K562 (cell line): ENCODE measurements around the gene CHMP4B. TPM values are rescaled to one million over a fixed set of nuclear protein-coding genes. Genes with fewer than 3 reads are reported as not detected.

ENCODE experiments used
- ATAC-seq: fragments of 200-7000 bp; cut with Tn5 transposase; 3 replicates; pipeline ENCODE4 v1.9.1; 2020; ENCODE audit warnings: moderate library complexity
- BruUV-seq: library from RNA; stranded (reverse); fragments of 400-500 nt; replicated peaks from 2 replicates; lab custom pipeline; 2021; lab: Mats Ljungman, UMichigan
- CTCF ChIA-PET: fragments of 300-600 bp; formaldehyde crosslinking; extraction: SDS; loops from one replicate; lab custom pipeline; 2021; ENCODE audit warnings: low intra/inter-chr PET ratio; lab: Yijun Ruan, JAX
- POLR2A ChIA-PET: fragments of 300-600, 350-650 bp; sonication (Branson Sonifier 250); formaldehyde crosslinking; extraction: SDS; loops from one replicate; lab custom pipeline; 2021; ENCODE audit warnings: antibody characterized with exemption, inconsistent platforms; lab: Yijun Ruan, JAX
- DNase-seq, 4 experiments: peaks; one replicate each; pipeline versions ENCODE4 v3.0.0 to v3.0.0-alpha.2; 2011 to 2018; ENCODE audit warnings: low spot score in 3 of 4, mixed read lengths in 3 of 4; ENCODE audit errors: extremely low read depth in 1 of 4
- FAIRE-seq: peaks from 2 replicates; lab custom pipeline; 2011; peaks lifted over from hg19 to GRCh38; lab: Jason Lieb, UNC
- H2AFZ ChIP-seq: 2 replicates; pipeline ENCODE4 v1.6.0; 2011; ENCODE audit warnings: low read depth, low read length, control low read depth, inconsistent platforms
- H3K27ac ChIP-seq: fragments of 200-600 bp; 3 replicates; pipeline ENCODE4 v1.8.0; 2011; ENCODE audit warnings: low read depth, mild to moderate bottlenecking, control low read depth, inconsistent platforms, low read length, moderate library complexity, mixed read lengths; ENCODE audit errors: extremely low read depth
- H3K27me3 ChIP-seq, 2 experiments: fragments of 300-600 bp in 1 of 2; 2 replicates in 1 of 2; 3 replicates in 1 of 2; pipeline versions ENCODE4 v1.6.0 to v1.8.0; 2011; ENCODE audit warnings: inconsistent platforms in 2 of 2, low read length in 2 of 2, mild to moderate bottlenecking in 1 of 2, mixed read lengths in 1 of 2, moderate library complexity in 1 of 2; ENCODE audit not compliant: control insufficient read depth in 2 of 2, insufficient read depth in 2 of 2
- H3K36me3 ChIP-seq: fragments of 300-600 bp; 3 replicates; pipeline ENCODE4 v1.8.0; 2011; ENCODE audit warnings: mild to moderate bottlenecking, low read length, inconsistent platforms; ENCODE audit not compliant: control insufficient read depth, insufficient read depth
- H3K4me1 ChIP-seq, 2 experiments: fragments of 200-600 bp in 1 of 2; replicated peaks in 1 of 2; 2 replicates in 1 of 2; 3 replicates in 1 of 2; pipeline versions ENCODE4 v1.5.1 to v1.8.0; 2011; ENCODE audit warnings: inconsistent platforms in 2 of 2, low read length in 2 of 2, mild to moderate bottlenecking in 1 of 2, mixed read lengths in 1 of 2, moderate library complexity in 1 of 2; ENCODE audit not compliant: control insufficient read depth in 2 of 2, insufficient read depth in 2 of 2
- H3K4me2 ChIP-seq: 2 replicates; pipeline ENCODE4 v1.6.1; 2011; ENCODE audit warnings: low read length, control low read depth, inconsistent platforms, mixed read lengths; ENCODE audit not compliant: insufficient read depth
- H3K4me3 ChIP-seq: fragments of 200-600 bp; sonication (generic), shearing (Covaris generic); 2 replicates; pipeline ENCODE4 v1.5.1; 2016; ENCODE audit warnings: control low read depth, inconsistent platforms
- H3K79me2 ChIP-seq: fragments of 200-600 bp; 3 replicates; pipeline ENCODE4 v1.8.0; 2011; ENCODE audit warnings: low read length, inconsistent platforms; ENCODE audit not compliant: control insufficient read depth, insufficient read depth
- H3K9ac ChIP-seq, 2 experiments: 2 replicates each; pipeline versions ENCODE4 v1.6.0 to v1.6.1; 2011; ENCODE audit warnings: low read depth in 2 of 2, low read length in 2 of 2, control low read depth in 1 of 2, inconsistent platforms in 1 of 2, mild to moderate bottlenecking in 1 of 2, mixed read lengths in 1 of 2; ENCODE audit not compliant: insufficient read depth in 1 of 2
- H3K9me1 ChIP-seq: one replicate; pipeline ENCODE4 v1.6.0; 2011; ENCODE audit warnings: inconsistent platforms, mild to moderate bottlenecking, low read length, moderate library complexity; ENCODE audit not compliant: control insufficient read depth, insufficient read depth
- H3K9me3 ChIP-seq: replicated peaks from 2 replicates; pipeline ENCODE4 v1.5.1; 2011; ENCODE audit warnings: low read depth, low read length, inconsistent platforms; ENCODE audit not compliant: control insufficient read depth, insufficient read depth
- H4K20me1 ChIP-seq: replicated peaks from 2 replicates; pipeline ENCODE4 v1.6.1; 2011; ENCODE audit warnings: low read length, inconsistent platforms, mixed read lengths; ENCODE audit not compliant: control insufficient read depth, insufficient read depth
- BRCA1 ChIP-seq, 2 experiments: fragments of 450-650 bp in 1 of 2; sonication (generic) in 1 of 2; formaldehyde crosslinking in 1 of 2; IDR thresholded peaks; 2 replicates each; pipeline versions ENCODE4 v1.5.0 to v1.6.1; 2017 to 2020; ENCODE audit warnings: mild to moderate bottlenecking in 1 of 2, missing genetic modification reagents in 1 of 2
- CREM ChIP-seq: IDR thresholded peaks from 2 replicates; pipeline ENCODE4 v1.6.1; 2014; ENCODE audit warnings: antibody characterized with exemption, low read depth
- HCFC1 ChIP-seq: IDR thresholded peaks from 2 replicates; pipeline ENCODE4 v1.6.1; 2012; ENCODE audit warnings: low read depth, low read length, improper control_type of control experiment
- IRF1 ChIP-seq: sonication (generic); formaldehyde crosslinking; IDR thresholded peaks from 2 replicates; pipeline ENCODE4 v1.8.0; 2022; ENCODE audit warnings: missing genetic modification reagents, mild to moderate bottlenecking, borderline replicate concordance
- RUNX1 ChIP-seq: sonication (generic); IDR thresholded peaks from 2 replicates; pipeline ENCODE4 v1.6.1; 2016; ENCODE audit warnings: antibody characterized with exemption, low read depth
- TCF3 ChIP-seq: sonication (generic); formaldehyde crosslinking; IDR thresholded peaks from 2 replicates; pipeline ENCODE4 v1.4.0; 2020; ENCODE audit warnings: mild to moderate bottlenecking, missing genetic modification reagents
- ZNF347 ChIP-seq: fragments of 450-650 bp; formaldehyde crosslinking; IDR thresholded peaks from 2 replicates; pipeline ENCODE4 v1.4.0; 2020; ENCODE audit warnings: low read depth, mild to moderate bottlenecking, moderate library complexity
- WGBS: fragments of 100-300 bp; shearing (Covaris generic); methylation state at CpG from one replicate; pipeline ENCODE4 v1.1.6; 2016; ENCODE audit warnings: low coverage, mixed read lengths; ENCODE audit not compliant: insufficient coverage; ENCODE audit errors: missing lambda C conversion rate; 5-methylcytosine and 5-hydroxymethylcytosine counted together
- in situ Hi-C: fragments of 300-500 bp; cut with MboI; formaldehyde crosslinking; loops from 4 replicates; pipeline ENCODE4 v1.15.0; 2018; ENCODE audit warnings: inconsistent platforms, mixed read lengths
- intact Hi-C: fragments of 100-400 bp; cut with micrococcal nuclease; formaldehyde crosslinking; loops from 2 replicates; pipeline ENCODE4 v1.14.2; 2022
- polyA plus RNA-seq, 8 experiments: library from polyadenylated mRNA; depleted of rRNA in 4 of 8; stranded (reverse) in 5 of 8; unstranded in 3 of 8; fragments of >200 nt; fragmentation: Nextera tagmentation in 2 of 8; fragmentation: Illumina TruSeq in 1 of 8; extraction: Ambion mirVana in 2 of 8; extraction: Trizol in 1 of 8; gene quantifications; 2 replicates each; pipeline versions ENCODE4 v1.2.1 to v1.2.3, GENCODE V29; 2011 to 2014; ENCODE audit warnings: inconsistent platforms in 1 of 8, missing spikeins in 1 of 8
- total RNA-seq, 7 experiments: library from RNA; depleted of rRNA in 6 of 7; stranded (reverse); fragments of >200 nt in 6 of 7; fragmentation: Illumina TruSeq in 2 of 7; extraction: Trizol in 2 of 7; gene quantifications; 2 replicates each; pipeline versions ENCODE4 v1.2.1 to v1.2.3, GENCODE V29; 2011 to 2021; ENCODE audit warnings: low replicate concordance in 1 of 7

CHMP4B gene
- total and polyA plus RNA-seq, 9 of the 15 experiments (the other 6 are each of a cell fraction or from before 2014, with no cell fraction given) = 1.8 to 64.7 (median 31.8) TPM

GRCh38 chr20:33881989-33882388, 70.8 kb downstream of the CHMP4B start (continued):
- TF ChIP-seq TCF3 = no peak
- no peak for TF ChIP-seq RUNX1
- no peak for TF ChIP-seq IRF1 (CRISPR knock-in tag)

DNA sequence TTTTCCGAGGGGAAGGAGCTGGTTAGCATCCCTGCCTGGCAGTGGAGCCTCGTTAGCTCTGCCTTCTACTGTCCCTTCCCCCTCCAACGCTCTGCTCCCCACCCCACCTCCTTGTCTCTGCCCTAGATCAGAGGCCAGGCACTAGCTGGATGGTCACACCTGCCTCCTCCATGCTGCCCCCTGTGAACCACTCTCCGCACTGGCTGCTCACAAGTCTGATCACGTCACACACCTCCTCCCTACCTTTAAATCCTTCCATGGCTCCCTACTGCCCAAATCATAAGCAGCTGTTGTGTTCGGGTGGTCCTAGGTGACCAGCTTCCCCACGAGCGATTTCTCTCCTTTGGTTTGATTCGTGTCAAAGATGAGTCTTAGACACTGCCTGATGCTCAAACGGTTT, 71.3 kb downstream of the CHMP4B start:
- Histone ChIP-seq H3K27me3 (peaks cover 23 to 52% of the 10 kb centered on the region in 2 experiments), H3K36me3 (no peaks in the 10 kb centered on the region), H3K9me3 (peaks cover 6% of the 10 kb centered on the region; the same call in 1 of the 2 replicates), H3K27ac (no peak overlapping the region), H4K20me1 (0 out of 2 replicates have a peak, but pooled peaks cover 2% of the 10 kb centered on the region), H3K4me2 (no peak overlapping the region), H2AFZ (no peak overlapping the region), H3K9ac (no peak overlapping the region), H3K4me3 (no peak overlapping the region), H3K4me1 (no peaks in the 10 kb centered on the region)
- in situ Hi-C loops (no loop called here), intact Hi-C loops (no loop called here)
- DNase-seq (no peak), ATAC-seq (no peak)
- POLR2A ChIA-PET = interaction anchor here (0.5 to 1.3 kb wide), 4 partner anchors 15 to 204 kb away, joined by 3 to 4 read pairs (median 4); no protein-coding TSS in a partner anchor
- WGBS = 7% methylated on average over 9 of the region's 10 CpGs
- no TSS peak for BruUV-seq
- no peak for TF ChIP-seq ZNF347 (CRISPR knock-in tag)
- no peak for TF ChIP-seq BRCA1 (IDR thresholded peaks at IDR 0.05)
- TF ChIP-seq BRCA1 (CRISPR knock-in tag; IDR thresholded peaks at IDR 0.05) = no peak
- no peak for TF ChIP-seq HCFC1
- peak; percentile 16; the same call in 1 of the 2 replicates for TF ChIP-seq CREM
- TF ChIP-seq, all 486 proteins: peak for 1
- Histone ChIP-seq H3K9me1 (no peaks in the 10 kb centered on the region), H3K79me2 (no peaks in the 10 kb centered on the region)
- CTCF ChIA-PET = no interaction called here
- no peak for FAIRE-seq
